ACHN (cell line): ENCODE results near the gene DNAAF2.
"Not testable (repeated sequence)": the region's sequence is repeated elsewhere in the genome, so short reads cannot be mapped to it uniquely, and the experiment has no call there.

Source experiments
- DNase-seq: peaks from one replicate; pipeline ENCODE4 v3.0.0-alpha.2; 2015
- in situ Hi-C: cut with HindIII; loops from 2 replicates; pipeline ENCODE4 v1.10.0; 2017; ENCODE audit warnings: low sequenced_read_pairs, low pct_ligation_motif_present, low pct_unique_long_range_greater_than_20kb

Gene DNAAF2, protein sequence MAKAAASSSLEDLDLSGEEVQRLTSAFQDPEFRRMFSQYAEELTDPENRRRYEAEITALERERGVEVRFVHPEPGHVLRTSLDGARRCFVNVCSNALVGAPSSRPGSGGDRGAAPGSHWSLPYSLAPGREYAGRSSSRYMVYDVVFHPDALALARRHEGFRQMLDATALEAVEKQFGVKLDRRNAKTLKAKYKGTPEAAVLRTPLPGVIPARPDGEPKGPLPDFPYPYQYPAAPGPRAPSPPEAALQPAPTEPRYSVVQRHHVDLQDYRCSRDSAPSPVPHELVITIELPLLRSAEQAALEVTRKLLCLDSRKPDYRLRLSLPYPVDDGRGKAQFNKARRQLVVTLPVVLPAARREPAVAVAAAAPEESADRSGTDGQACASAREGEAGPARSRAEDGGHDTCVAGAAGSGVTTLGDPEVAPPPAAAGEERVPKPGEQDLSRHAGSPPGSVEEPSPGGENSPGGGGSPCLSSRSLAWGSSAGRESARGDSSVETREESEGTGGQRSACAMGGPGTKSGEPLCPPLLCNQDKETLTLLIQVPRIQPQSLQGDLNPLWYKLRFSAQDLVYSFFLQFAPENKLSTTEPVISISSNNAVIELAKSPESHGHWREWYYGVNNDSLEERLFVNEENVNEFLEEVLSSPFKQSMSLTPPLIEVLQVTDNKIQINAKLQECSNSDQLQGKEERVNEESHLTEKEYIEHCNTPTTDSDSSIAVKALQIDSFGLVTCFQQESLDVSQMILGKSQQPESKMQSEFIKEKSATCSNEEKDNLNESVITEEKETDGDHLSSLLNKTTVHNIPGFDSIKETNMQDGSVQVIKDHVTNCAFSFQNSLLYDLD

GRCh38 chr14:49634547-49635334 is at the start of gene DNAAF2:
DNAAF2 (minus strand) TSS chr14:49635244; CDS start chr14:49635149, 95 bp downstream.
- in situ Hi-C loops = no loop called here
- peak; percentile 74 for DNase-seq

- in situ Hi-C loops = no loop called here
- DNase-seq = no peak
Observed at GRCh38 chr14:49679271-49679670, 44.2 kb upstream of the DNAAF2 start.

GRCh38 chr14:49677643-49678042 is 42.6 kb upstream of the DNAAF2 start:
- no peak for DNase-seq
- in situ Hi-C loops = no loop called here

DNA sequence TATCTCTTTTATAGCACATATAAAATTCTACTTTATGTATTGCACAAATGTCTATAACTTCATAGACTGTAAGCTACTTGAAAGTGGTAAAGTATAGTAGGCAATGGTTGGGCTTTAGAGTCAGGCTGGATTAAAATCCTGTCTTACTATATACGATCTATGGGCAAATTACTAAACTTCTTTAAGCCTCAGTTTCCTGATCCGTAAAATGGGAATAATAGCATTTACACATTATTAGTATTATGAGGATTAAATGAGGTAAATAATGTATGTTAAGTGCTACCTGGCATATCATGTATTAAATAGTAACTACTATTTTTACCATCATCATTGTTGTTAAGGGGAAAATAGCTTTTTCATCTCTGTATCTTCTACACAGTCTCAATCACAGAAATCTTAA is 38.5 kb upstream of the DNAAF2 start:
- in situ Hi-C loops = no loop called here
- no peak for DNase-seq

DNA sequence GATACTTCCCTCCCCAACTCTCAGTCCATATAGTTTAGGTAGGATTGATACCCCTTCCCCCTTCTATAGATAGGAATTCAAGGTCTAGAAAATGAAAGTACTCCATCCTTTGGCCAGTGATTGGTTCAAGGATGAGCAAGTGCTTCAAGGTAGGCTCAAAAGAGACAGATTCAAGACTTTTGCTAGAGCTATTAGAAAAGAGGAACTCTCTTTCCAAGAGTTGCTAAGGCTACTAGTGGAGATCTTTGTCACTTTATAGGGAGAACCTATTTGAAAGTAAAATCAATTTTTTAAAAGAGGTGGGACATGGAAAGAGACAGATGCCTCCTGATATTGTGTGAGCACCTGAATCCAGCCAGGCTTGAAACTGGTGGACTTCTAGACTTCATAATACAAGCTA is 35.4 kb upstream of the DNAAF2 start:
- in situ Hi-C loops = no loop called here
- no peak for DNase-seq

DNA sequence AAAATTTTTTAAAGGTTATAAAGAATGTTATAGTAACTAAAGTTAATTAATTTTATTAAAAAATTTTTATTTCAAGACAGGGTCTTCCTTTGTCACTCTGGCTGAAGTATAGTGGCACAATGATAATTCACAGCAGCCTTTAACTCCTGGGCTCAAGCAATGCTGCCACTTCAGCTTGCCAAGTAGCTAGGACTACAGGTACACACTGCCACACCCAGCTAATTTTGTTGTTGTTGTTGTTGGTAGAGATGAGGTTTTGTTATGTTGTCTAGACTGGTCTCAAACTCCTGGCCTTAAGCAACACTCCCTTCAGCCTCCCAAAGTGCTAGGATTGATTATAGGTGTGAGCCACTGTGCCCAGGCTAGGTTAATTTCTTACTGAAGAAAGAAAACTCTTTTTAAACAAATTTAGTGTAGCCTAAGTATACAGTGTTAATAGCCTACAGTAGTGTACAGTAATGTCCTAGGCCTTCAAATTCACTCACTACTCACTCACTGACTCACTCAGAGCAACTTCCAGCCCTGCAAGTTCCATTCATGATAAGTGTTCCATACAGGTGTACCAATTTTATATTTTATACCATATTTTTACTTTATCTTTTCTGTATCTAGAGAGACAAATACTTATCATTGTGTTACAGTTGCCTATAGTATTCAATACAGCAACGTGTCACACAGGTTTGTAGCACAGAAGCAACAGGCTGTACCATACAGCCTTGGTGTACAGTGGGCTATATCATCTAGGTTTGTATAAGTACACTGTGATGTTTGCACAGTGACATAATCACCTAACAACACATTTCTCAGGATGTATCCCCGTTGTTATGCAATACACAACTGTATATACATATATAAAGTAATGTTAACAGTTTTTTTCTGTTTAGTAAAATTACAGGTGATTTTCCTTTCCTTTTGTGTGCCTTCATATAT is 24.7 kb upstream of the DNAAF2 start:
- in situ Hi-C loops = no loop called here

DNA sequence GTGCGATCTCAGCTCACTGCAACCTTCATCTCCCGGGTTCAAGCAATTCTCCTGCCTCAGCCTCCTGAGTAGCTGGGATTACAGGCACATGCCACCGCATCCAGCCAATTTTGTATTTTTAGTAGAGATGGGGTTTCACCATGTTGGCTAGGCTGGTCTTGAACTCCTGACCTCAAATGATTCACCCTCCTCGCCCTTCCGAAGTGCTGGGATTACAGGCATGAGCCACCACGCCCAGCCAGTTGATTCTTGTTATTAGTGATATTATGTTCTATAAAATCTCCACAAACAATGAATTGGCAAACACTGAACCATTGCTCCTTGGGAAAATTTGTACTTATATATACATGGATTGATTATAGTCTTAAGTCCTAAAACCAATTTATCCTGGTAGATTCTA is 22.5 kb upstream of the DNAAF2 start:
- DNase-seq, in situ Hi-C loops: not testable (repeated sequence)

More for the DNA sequence above, 24.7 kb upstream of the DNAAF2 start:
- no peak for DNase-seq

DNA sequence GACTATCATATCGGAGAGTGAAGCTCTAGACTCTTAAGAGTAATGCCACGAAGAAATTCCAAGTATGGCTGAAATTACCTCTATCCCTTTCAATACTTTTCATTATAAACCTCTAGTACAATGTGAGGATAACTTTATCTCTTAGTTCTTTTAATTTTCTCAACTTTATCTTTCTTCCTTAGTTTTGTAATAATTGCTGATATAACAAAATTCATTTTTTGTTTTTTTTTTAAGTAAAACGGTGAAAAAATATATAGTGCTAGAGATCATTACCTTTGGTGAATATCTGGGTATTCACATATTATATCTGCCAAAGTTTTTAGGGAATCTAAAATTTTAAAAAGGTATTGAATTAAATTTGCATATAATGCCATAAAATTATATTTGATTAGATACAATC is 19.5 kb upstream of the DNAAF2 start:
- in situ Hi-C loops = no loop called here

GRCh38 chr14:49653508-49653907 is 18.5 kb upstream of the DNAAF2 start:
- no peak for DNase-seq
- in situ Hi-C loops = no loop called here

More for the DNA sequence above, 19.5 kb upstream of the DNAAF2 start:
- DNase-seq = no peak

GRCh38 chr14:49642163-49642562 is 7.1 kb upstream of the DNAAF2 start:
- DNase-seq = no peak
- in situ Hi-C loops = no loop called here

DNA sequence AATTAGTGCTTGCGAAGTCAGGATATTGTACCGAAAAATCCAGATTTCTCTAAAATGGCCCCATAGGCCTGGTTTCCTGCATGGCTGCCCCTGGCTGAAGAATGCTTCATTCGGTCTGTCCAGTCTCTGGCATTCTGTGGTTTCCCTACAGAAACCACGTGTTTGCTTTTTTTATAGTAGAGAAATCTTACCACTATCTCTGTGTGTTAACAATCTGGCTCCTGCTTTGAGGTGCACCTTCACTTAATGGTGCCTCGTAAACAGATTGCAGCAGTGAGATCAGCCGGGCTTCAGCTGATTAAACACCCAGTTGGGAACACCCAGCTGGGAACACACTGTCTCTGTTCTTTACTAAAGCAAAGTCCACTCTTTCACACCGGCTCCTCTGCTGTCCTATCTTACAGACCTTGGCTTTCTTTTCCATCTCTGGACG is 6.7 kb upstream of the DNAAF2 start:
- in situ Hi-C loops = no loop called here
- DNase-seq = peak; percentile 65

- in situ Hi-C loops = no loop called here
- no peak for DNase-seq
Observed at GRCh38 chr14:49640540-49641417, 5.7 kb upstream of the DNAAF2 start.

GRCh38 chr14:49637534-49638078 is 2.6 kb upstream of the DNAAF2 start:
- in situ Hi-C loops = no loop called here
- no peak for DNase-seq

DNA sequence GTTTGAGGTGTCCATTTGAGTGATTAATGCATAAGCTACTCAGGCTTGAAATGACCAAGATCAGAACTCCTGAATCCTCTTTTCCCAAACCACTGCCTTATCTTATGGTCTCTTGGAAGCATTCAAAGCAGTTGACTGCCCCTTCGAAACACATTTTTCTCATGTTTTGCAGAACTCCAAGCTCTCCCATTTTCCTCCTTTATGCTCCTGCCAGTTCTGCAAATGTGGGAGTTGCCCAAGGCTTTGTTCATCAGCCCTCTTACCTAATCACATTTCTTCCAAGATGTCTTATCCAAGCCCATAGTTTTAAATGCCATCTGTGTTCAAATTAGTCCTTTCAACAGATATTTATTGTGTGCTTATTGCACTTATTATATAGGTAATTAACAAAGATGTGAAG is 1.8 kb upstream of the DNAAF2 start:
- in situ Hi-C loops = no loop called here

DNA sequence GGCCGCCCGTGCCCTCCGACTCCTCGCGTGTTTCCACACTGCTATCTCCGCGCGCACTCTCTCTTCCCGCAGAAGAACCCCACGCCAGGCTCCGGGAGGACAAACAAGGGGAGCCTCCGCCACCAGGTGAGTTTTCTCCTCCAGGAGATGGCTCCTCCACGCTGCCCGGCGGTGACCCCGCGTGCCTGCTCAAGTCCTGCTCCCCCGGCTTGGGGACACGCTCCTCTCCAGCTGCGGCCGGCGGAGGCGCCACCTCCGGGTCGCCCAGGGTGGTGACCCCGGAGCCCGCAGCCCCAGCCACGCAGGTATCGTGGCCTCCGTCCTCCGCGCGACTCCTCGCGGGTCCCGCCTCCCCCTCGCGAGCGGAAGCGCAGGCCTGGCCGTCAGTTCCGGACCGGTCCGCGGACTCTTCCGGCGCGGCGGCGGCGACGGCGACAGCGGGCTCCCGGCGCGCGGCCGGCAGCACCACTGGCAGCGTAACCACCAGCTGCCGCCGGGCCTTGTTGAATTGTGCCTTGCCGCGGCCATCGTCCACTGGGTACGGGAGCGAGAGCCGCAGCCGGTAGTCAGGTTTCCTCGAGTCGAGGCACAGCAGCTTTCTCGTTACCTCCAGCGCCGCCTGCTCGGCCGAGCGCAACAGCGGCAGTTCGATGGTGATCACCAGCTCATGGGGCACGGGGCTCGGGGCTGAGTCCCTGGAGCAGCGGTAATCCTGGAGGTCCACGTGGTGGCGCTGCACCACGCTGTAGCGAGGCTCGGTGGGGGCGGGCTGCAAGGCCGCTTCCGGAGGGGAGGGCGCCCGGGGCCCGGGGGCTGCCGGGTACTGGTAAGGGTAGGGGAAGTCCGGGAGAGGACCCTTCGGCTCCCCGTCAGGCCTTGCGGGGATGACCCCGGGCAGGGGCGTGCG is 1.2 kb downstream of the DNAAF2 start:
- in situ Hi-C loops = no loop called here
- DNase-seq = peak; percentile 91

More for the DNA sequence above, 1.8 kb upstream of the DNAAF2 start:
- no peak for DNase-seq
